ENCODE measurements around the gene TRMT10A.

DNA sequence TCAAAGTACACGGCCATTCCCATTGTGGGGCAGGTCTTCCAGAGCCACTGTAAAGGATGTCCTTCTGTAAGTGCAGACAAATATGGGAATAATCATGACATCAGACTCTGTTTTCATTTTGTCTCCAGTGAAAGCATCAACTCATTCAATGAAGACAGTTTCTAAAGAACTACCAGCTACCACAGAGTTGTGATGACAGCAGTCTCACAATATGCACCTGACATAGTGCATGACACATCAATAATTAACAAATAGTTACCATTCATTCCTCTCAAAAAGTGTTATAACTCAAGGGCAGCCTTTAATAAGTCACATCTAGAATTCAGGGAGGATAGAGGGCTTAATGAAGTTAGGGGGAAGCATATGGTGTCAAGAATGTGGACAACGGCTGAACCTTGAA is 31.0 kb upstream of the TRMT10A start:
- TF ChIP-seq EZH2 (IDR thresholded peaks at IDR 0.05; ENCODE audit: insufficient read depth, poor library complexity, severe bottlenecking) (no peak), EZH2phosphoT487 (IDR thresholded peaks at IDR 0.05; ENCODE audit: insufficient read depth, low read depth) (no peak)

Measured in GM23248 (cell line).